GM19193 (cell line): ENCODE data around the gene BTRC.

Experiments
- POLR2A ChIP-seq: IDR thresholded peaks from 4 replicates; pipeline ENCODE4 v1.6.1; 2011; ENCODE audit not compliant: insufficient read depth, insufficient read length; ENCODE audit errors: extremely low read depth

The BTRC gene

DNA sequence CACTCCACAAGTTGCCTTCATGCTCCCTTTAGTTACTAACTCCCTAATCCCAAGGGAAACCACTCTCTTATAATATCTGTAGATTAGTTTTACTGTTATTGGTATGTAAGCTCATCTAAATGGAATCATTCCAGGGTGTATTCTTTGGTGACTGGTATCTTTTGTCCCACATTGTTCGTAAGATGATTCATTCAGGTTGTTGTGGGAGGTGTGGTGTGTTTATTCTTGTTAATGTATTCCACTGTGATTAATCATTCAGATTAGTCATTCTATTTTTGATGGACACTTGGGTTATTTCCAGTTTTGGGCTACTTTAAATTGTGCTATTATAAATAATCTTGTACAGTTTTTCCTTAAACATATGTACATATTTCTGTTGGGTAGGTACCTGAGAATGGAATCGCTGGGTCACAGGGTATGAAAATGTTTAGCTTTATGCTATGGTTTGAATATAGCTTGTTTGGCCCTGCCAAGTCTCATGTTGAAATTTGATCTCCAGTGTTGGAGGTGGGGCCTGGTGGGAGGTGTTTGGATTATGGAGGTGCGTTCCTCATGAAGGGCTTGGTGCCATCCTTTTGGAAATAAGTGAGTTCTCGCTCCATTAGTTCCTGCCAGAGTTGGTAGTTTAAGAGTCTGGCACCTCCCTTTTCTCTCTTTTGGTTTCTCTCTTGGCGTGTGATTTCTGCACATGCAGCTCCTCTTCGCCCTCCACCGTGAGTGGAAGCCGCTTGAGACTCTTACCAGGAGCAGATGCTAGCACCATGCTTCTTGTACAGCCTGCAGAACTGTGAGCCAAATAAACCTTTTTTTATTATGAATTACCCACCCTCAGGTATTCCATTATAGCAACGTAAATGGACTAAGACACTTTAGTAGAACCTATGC, 13.8 kb downstream of the BTRC start:
- TF ChIP-seq POLR2A: no peak

DNA sequence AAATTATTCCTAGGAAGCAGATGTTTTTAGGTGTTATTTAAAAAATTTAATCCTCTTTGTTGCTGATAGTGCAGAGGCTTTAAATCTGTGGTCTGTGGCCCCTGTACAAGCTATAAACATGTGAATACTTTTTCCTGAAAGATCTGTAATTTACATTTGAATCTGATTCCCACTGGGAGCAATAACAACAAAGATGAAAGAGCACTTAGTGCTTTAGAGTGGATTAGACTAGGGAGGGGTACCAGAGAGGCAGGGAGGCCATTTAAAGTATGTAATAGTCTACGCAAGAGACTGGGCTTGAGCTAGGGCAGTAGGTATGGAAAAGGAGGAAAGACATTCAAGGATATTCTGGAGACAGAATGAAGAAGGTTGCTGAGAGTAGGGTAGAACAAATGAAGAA, 19.1 kb downstream of the BTRC start:
- TF ChIP-seq POLR2A: no peak

DNA sequence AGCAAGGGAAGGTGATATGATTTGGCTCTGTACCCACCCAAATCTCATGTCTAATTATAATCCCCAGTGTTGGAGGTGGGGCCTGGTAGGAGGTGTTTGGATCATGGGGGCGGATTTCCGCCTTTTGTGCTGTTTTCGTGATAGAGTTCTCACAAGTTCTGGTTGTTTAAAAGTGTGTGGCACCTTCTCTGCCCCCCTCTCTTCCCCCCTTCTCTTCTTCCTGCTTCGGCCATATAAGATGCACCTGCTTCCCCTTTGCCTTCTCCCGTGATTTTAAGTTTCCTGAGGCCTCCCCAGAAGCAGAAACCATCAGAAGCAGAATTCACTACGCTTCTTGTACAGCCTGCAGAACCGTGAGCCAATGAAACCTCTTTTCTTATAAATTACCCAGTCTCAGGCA, 21.1 kb downstream of the BTRC start:
- no peak for TF ChIP-seq POLR2A

DNA sequence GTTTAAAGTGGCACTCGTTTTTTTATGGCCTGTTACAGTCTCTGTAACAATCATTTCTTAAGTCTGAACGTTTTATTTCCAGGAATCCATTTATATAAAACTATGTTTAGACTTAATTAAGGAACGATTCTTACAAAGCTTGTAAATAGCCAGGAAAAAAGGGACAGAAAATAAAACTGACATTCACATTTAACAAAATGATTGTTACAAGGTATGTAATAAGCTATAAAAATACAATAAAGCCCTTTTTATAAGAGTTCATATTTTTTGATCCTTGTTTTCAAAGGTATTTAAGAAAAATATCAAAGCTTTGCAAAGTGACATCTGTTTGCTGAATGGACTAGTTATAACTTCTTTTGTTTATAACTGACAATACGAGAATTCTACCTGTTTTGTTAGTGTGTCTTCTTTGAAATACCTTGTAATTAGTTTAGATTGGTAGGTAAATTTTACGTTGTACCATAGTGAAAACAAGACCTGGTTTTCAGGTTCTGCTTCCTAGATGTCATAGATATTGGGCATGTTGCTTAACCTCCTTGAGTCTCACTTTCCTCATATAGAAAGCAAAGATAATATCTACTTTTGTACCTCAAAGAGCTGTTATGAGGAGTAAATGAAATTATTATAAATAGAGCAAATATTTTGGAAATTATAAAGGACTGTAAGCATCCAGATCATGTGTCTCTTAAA, 25.8 kb downstream of the BTRC start:
- no peak for TF ChIP-seq POLR2A

DNA sequence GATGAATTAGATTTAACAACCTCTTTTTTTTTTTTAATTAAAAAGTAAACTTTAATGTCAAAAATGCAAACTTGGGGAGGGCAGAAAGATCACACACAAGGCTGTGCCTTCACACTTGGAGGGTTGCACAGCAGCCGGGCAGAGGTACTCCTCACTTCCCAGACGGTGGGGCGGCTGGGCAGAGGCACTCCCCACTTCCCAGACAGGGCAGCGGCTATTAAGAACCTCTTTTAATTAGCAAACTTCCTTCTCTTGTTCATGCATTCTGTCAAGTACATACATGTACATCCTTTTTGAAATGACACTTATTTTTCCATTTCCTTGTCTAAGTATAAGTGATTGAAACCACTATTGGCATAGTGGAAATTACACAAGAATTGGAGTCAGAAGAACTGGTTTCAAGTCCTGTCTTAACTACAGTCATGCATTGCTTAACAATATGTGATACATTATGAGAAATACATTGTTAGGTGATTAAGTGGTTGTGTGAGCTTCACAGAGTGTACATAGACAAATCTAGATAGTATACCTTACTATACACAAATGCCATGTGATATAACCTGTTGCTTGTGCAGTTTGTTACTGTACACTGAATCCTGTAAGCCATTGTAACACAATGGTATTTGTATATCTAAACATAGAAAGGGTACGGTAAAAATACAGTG, 26.5 kb downstream of the BTRC start:
- no peak for TF ChIP-seq POLR2A

DNA sequence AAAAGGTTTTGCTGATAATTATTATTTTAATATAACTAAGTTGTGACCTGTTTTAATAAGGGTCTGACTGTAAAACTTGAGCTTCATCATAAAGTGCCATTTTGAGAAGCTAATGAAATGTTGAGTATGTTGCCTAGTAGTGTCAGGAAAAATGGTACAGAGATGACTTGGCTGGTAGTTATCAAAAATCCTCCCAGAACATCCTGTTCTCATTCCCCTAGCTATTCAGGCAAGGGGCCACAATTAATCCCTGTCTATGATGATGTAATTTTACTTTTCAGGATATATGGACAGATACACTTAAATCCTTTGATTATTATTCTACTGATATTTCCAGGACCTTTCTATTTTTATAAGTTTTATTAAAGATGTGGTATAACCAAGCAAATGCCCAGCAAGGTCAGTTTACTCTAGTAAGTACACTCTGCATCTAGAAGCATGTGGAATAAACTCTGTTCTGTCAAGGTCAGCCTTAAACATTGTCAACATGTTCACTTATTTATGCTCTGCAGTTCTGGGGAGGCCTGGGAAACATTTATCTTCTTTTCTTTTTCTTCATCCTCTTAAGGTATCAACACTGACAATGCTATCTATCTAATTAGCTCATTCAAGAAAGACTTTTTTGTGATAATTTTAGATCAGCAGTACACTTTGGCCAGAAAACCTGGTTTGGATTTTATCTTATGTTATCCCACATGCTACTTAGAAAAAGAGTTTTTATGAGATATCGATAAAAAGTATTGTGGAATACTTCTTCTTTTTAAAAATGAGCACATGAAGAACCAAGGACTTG, 32.1 kb downstream of the BTRC start:
- TF ChIP-seq POLR2A: no peak

DNA sequence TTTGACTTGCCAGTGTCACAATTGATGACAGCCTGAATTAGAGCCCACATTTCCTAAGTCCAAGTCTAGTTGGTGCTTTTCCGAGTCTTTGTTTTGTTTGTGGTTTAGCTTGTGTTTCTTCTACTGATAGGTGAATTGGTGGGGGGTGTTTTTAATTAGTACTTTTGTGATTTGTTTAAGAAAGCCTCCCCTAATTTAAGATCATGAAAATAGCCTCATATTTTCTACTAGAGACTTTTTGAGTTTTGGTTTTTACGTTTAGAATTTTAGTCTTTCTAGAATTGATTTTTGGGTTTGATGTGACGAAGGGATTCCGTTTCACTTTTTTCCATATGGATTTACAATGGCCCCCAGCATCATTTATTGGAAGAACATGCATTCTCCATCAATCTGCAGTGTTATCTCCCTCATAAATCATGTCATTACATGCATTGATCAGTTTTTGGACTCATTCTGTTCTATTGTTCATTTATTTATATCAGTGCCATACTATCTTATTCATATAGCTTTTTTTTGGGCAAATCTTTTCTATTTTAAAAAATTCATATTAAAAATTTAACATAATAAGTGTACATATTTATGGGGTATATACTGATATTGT, 32.8 kb downstream of the BTRC start:
- TF ChIP-seq POLR2A: no peak

DNA sequence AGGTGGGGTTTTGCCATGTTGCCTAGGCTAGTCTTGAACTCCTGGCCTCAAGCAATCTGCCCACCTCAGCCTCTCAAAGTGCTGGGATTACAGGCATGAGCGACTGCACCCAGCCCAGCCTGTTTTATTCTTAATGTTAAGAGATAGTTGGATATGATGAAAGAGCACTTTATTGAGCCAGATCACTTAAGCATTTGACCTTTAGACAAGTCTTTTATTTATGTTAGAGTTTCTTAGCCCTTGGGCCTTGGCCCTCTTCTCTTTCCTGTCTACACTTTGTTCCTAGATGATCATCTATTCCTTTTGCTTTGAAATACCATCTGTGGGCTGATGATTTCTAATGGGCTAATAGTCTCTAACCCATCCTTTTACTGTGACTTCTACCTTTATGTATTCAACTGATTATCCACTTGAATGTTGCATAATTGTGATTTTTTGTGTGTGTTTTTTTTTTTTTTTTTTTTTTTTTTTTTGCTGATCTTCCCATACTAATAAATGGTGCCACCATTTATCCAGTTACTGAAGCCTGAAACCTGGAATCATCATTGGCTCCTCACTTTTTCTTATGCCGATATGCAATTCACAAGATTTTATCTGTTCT, 34.8 kb downstream of the BTRC start:
- TF ChIP-seq POLR2A: no peak

DNA sequence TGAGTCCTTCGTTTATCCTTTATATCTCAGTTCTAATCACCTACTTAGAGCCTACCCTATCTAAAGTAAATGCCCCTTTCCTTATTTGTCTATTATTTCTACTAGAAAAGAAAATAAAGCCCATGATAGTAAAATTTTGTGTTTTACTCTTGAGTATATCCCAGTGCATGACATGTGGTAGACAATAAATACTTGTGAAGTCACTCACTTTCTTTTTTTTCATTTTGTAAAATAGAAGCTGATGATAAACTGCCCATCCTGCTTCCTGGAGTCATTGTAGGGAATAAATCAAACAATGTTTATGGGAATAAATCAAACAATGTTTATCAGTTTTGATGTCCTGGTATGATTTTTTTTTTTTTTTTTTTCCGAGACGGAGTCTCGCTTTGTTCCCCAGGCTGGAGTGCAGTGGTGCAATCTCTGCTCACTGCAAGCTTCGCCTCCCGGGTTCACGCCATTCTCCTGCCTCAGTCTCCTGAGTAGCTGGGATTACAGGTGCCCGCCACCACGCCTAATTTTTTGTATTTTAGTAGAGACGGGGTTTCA, 36.1 kb downstream of the BTRC start:
- no peak for TF ChIP-seq POLR2A

DNA sequence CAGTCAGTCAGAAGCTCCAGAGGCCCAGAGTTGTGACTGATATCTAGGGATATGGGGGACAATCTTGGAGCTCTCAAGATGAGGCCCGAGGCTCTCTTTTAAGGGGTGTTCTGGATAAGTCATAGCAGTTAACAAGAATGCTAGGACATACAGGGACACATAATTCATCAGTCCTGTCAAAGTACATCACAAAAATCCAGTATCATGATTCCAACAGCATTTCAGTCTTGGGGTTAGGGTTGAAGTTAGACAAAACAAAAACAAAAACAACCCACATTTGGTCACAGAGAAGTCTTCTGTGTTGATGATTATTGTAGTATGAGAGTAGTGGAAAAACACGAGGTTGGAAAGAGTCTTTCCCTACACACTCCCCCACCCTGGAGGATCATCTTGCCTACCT, 39.4 kb downstream of the BTRC start:
- no peak for TF ChIP-seq POLR2A

DNA sequence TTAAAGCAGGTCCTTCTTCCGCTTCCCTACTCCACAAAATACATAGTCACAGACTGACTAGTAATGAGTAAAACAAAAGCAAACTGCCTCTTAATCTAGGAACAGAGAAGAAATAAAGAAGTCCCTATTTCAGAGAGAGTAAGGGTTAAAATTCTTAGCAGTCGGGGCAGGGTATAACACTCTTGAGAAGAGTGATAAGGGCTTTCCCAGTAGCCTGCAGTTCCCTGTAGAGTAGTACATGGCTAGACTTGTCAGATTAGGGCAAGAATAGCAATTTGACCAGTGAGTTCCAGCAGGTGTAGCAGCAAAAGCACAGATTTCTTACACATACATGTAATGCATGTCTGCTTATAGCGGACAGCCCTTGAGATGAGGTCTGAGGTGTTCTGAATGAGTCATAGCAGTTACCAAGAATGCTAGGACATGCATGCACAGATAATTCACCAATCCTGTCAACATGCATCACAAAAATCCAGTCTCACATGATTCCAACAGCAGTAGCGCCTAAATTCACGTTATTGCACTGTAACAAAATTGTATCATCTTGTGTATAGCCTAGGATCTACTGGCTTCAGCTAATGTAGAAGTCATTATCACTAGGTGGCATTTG, 40.7 kb downstream of the BTRC start:
- no peak for TF ChIP-seq POLR2A

DNA sequence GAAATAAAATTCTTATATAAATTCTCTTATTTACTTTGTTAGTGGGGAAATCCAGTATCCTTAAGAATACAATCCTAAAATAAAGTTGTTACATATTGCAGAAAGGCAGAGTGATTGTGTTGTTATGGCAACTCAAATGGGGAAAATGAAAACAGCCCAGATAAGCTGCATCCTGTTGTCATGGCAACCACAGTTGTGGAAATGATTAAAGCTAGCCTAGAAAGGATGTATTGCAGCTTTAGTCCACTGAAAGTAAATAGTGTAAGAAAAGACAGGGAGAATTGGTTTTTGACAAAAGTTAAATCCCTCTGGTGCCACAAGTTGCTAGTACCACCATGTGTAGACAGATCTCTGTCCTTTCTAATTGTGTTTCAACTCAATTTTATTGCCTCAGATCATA, 43.2 kb downstream of the BTRC start:
- no peak for TF ChIP-seq POLR2A

DNA sequence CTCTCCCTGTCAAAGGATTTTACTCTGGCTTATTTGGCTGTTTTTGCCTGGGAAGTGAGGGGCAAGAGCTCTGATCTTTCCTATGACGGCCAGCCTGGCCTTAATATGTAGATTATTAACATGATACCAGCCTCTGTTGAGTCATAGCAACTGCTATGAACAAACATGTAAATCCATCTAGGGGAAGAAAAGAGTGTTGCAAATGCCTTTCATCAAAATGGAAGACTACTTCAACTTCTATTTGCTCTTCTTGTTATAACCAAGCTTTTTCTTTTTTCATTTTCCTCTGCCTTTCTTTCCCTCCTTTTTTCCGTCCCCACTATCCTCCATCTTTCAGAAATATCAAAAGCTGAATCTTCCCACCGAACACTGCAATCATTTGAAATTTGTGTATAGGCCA, 46.6 kb downstream of the BTRC start:
- no peak for TF ChIP-seq POLR2A

DNA sequence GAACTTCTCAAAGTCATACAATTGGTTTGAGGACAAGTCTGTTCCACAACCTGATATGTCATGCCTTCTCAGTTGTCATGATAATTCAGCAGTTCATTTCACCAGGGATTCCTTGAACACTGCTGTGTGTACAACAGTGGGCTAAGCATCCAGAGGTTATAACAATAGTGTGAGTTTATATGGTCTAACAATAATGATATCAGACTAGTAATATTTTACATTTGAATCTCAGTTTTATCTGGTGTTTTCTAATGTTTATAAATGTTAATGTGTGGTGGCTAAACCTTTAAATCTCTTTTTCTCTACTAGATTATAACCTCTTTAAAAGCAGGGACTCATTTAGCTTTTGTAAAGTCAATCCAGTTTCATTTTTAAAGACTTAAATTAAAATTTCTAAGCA, 48.7 kb downstream of the BTRC start:
- no peak for TF ChIP-seq POLR2A

DNA sequence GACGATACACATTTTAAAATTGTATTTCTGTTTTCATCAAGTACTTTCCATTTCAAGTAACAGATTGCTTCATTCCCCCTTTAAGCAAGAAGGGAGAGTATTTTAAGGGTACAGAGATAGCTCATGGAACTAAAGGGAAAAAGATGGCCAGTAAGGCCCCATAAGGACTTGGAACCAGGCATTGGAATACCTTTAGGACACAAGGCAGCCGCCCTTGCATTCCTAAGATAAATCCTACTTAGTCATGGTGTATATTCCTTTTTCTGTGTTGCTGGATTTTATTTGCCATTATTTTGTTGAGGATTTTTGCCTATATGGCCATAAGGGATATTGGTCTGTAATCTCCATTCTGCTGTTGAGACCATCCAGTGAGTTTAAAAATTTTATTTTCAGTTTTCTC, 49.2 kb downstream of the BTRC start:
- TF ChIP-seq POLR2A: no peak
